Uterus (tissue), 4 donors: Measurements from ENCODE around the gene CTIF. TPM values are rescaled to one million over a fixed set of nuclear protein-coding genes. Genes with fewer than 3 reads are reported as not detected.

Experiments used
- DNase-seq, 2 donors: peaks; one replicate each; pipeline ENCODE4 v3.0.0-alpha.2; 2019 to 2020
- H3K27ac ChIP-seq, 2 donors: fragments of 200-600 bp; sonication (generic); 1 replicate in 1 of 2; 2 replicates in 1 of 2; pipeline ENCODE4 v1.5.1; 2016 to 2018
- H3K27me3 ChIP-seq, 2 donors: fragments of 200-600 bp; sonication (generic); one replicate each; pipeline ENCODE4 v1.5.1; 2018 to 2019; ENCODE audit warnings: control low read depth in 1 of 2
- H3K36me3 ChIP-seq, 2 donors: fragments of 200-600 bp; sonication (generic); one replicate each; pipeline ENCODE4 v1.5.1; 2019; ENCODE audit warnings: control low read depth in 1 of 2
- H3K4me1 ChIP-seq, 2 donors: fragments of 200-600 bp; sonication (generic); one replicate each; pipeline ENCODE4 v1.5.1; 2018 to 2019; ENCODE audit warnings: control low read depth in 1 of 2
- H3K4me3 ChIP-seq, 2 donors: fragments of 200-600 bp; sonication (generic); 1 replicate in 1 of 2; 2 replicates in 1 of 2; pipeline ENCODE4 v1.5.1; 2018 to 2019; ENCODE audit warnings: mild to moderate bottlenecking in 1 of 2
- H3K9me3 ChIP-seq, 2 donors: fragments of 200-600 bp; sonication (generic); one replicate each; pipeline ENCODE4 v1.5.1; 2019; ENCODE audit warnings: control low read depth in 1 of 2
- CTCF ChIP-seq, 4 experiments: fragments of 200-600 bp in 2 of 4; fragments of 450-650 bp in 2 of 4; sonication (generic) in 2 of 4; IDR thresholded peaks; one replicate each; pipeline ENCODE4 v1.5.1; 2016 to 2019; ENCODE audit warnings: antibody characterized with exemption in 4 of 4, mild to moderate bottlenecking in 2 of 4, moderate library complexity in 1 of 4
- POLR2A ChIP-seq, 2 donors: fragments of 450-650 bp; IDR thresholded peaks; one replicate each; pipeline ENCODE4 v1.6.1; 2016; ENCODE audit warnings: antibody characterized with exemption in 2 of 2, mild to moderate bottlenecking in 1 of 2, moderate library complexity in 1 of 2
- intact Hi-C: fragments of 100-400 bp; cut with DNase I; formaldehyde crosslinking; loops from one replicate; pipeline ENCODE4 v1.15.1; 2023; ENCODE audit warnings: low total_unique reads
- total RNA-seq, 4 donors: library from RNA; depleted of rRNA in 3 of 4; stranded (reverse); fragments of >200 nt in 3 of 4; gene quantifications; one replicate each; pipeline versions ENCODE4 v1.1.0 to v1.2.4, GENCODE V29; 2014 to 2023
- donor health status: DM: yes; HTN: yes; CAD: no.

Gene CTIF
- total RNA-seq, 4 donors from 2014 or later = 11.3 to 94.3 (median 48.0) TPM

- intact Hi-C loops = no loop called here
- Histone ChIP-seq H3K9me3 (no peaks in the 10 kb centered on the region), H3K27ac (no peak overlapping the region), H3K27me3 (no peaks in the 10 kb centered on the region), H3K36me3 (no peaks in the 10 kb centered on the region), H3K4me3 (no peak overlapping the region), H3K4me1 (no peaks in the 10 kb centered on the region)
- no peak for DNase-seq
- TF ChIP-seq CTCF (IDR thresholded peaks at IDR 0.05) (no peak), POLR2A (IDR thresholded peaks at IDR 0.05) (no peak)
These were observed 6.9 kb upstream of the CTIF start for GRCh38 chr18:48531908-48532307.

- TF ChIP-seq POLR2A (IDR thresholded peaks at IDR 0.05) = no peak
- TF ChIP-seq CTCF (IDR thresholded peaks at IDR 0.05) = no peak
- no peak overlapping the region for H3K4me3 ChIP-seq
- H3K9me3 ChIP-seq = no peaks in the 10 kb centered on the region
- no peak overlapping the region for H3K27ac ChIP-seq
- no peaks in the 10 kb centered on the region for H3K4me1 ChIP-seq
- DNase-seq = no peak
- no peaks in the 10 kb centered on the region for H3K27me3 ChIP-seq
- no peaks in the 10 kb centered on the region for H3K36me3 ChIP-seq
- intact Hi-C loops = no loop called here
These were observed 5.3 kb upstream of the CTIF start for GRCh38 chr18:48533340-48534070.

- H3K36me3 ChIP-seq = no peaks in the 10 kb centered on the region
- no peaks in the 10 kb centered on the region for H3K4me1 ChIP-seq
- no peak for TF ChIP-seq POLR2A (IDR thresholded peaks at IDR 0.05)
- no peak for TF ChIP-seq CTCF (IDR thresholded peaks at IDR 0.05)
- H3K9me3 ChIP-seq = no peaks in the 10 kb centered on the region
- H3K27me3 ChIP-seq = no peaks in the 10 kb centered on the region
- H3K4me3 ChIP-seq = no peak overlapping the region
- no peak for DNase-seq
- intact Hi-C loops = no loop called here
- H3K27ac ChIP-seq = no peak overlapping the region
These were observed 4.5 kb upstream of the CTIF start for GRCh38 chr18:48534364-48534763.

GRCh38 chr18:48535956-48536355, 2.9 kb upstream of the CTIF start:
- intact Hi-C loops = no loop called here

More at GRCh38 chr18:48535956-48536355, 2.9 kb upstream of the CTIF start:
- H3K27me3 ChIP-seq = no peaks in the 10 kb centered on the region
- TF ChIP-seq POLR2A (IDR thresholded peaks at IDR 0.05) (no peak), CTCF (IDR thresholded peaks at IDR 0.05) (no peak)
- no peak overlapping the region for H3K4me3 ChIP-seq
- no peak overlapping the region for H3K27ac ChIP-seq
- H3K9me3 ChIP-seq = no peaks in the 10 kb centered on the region
- no peaks in the 10 kb centered on the region for H3K4me1 ChIP-seq
- no peaks in the 10 kb centered on the region for H3K36me3 ChIP-seq
- DNase-seq = no peak
